HEK293 (cell line): ENCODE data around the gene F11.

Source experiments
- CTCF ChIA-PET: fragments of 350-600 bp; formaldehyde crosslinking; extraction: SDS; loops from one replicate; lab custom pipeline; 2021; ENCODE audit warnings: antibody characterized with exemption; lab: Yijun Ruan, JAX
- POLR2A ChIA-PET: fragments of 300-600 bp; formaldehyde crosslinking; extraction: SDS; loops from one replicate; lab custom pipeline; 2020; ENCODE audit warnings: antibody characterized with exemption, inconsistent platforms; lab: Yijun Ruan, JAX
- H3K27ac ChIP-seq: fragments of 200-500 bp; sonication (Bioruptor generic); 2 replicates; pipeline ENCODE4 v1.5.1; 2014; ENCODE audit warnings: low read depth, low read length, control low read depth, inconsistent platforms; ENCODE audit errors: extremely low read depth
- H3K36me3 ChIP-seq, 2 experiments: fragments of 200-500 bp in 1 of 2; sonication (Bioruptor generic) in 1 of 2; 1 replicate in 1 of 2; 2 replicates in 1 of 2; pipeline ENCODE4 v1.5.1; 2014 to 2017; ENCODE audit warnings: inconsistent platforms in 2 of 2, low read length in 2 of 2; ENCODE audit not compliant: control insufficient read depth in 2 of 2, insufficient read depth in 1 of 2
- H3K4me1 ChIP-seq: fragments of 200-500 bp; sonication (Bioruptor generic); 2 replicates; pipeline ENCODE4 v1.5.1; 2014; ENCODE audit warnings: mild to moderate bottlenecking, low read length, inconsistent platforms; ENCODE audit not compliant: control insufficient read depth, insufficient read depth
- H3K4me3 ChIP-seq: 2 replicates; pipeline ENCODE4 v1.5.1; 2011; ENCODE audit warnings: low read depth, mild to moderate bottlenecking, control low read depth, low read length, moderate library complexity
- H3K9me3 ChIP-seq: fragments of 200-500 bp; sonication (Bioruptor generic); 2 replicates; pipeline ENCODE4 v1.5.1; 2014; ENCODE audit warnings: low read depth, low read length, inconsistent platforms; ENCODE audit not compliant: control insufficient read depth, insufficient read depth
- BCL11A ChIP-seq: fragments of 450-650 bp; formaldehyde crosslinking; IDR thresholded peaks from 2 replicates; pipeline ENCODE4 v1.5.1; 2016; ENCODE audit warnings: low read depth, missing biosample characterization, missing genetic modification characterization
- BCL11B ChIP-seq: fragments of 450-650 bp; formaldehyde crosslinking; IDR thresholded peaks from 2 replicates; pipeline ENCODE4 v1.5.1; 2016; ENCODE audit warnings: low read depth, missing biosample characterization, missing genetic modification characterization
- KLF7 ChIP-seq: fragments of 450-650 bp; formaldehyde crosslinking; IDR thresholded peaks from 2 replicates; pipeline ENCODE4 v1.5.1; 2016; ENCODE audit warnings: missing biosample characterization, missing genetic modification characterization, borderline replicate concordance
- MEIS1 ChIP-seq: sonication (generic); formaldehyde crosslinking; IDR thresholded peaks from 2 replicates; pipeline ENCODE4 v1.8.1; 2022; ENCODE audit warnings: missing genetic modification reagents, mild to moderate bottlenecking, borderline replicate concordance
- PRDM4 ChIP-seq: fragments of 450-650 bp; formaldehyde crosslinking; IDR thresholded peaks from 2 replicates; pipeline ENCODE4 v1.5.1; 2017; ENCODE audit warnings: missing biosample characterization, missing genetic modification characterization
- TCF7L2 ChIP-seq: IDR thresholded peaks from 2 replicates; pipeline ENCODE4 v1.6.1; 2011; ENCODE audit warnings: low read depth, mild to moderate bottlenecking, inconsistent platforms, low read length, moderate library complexity, borderline replicate concordance
- ZFHX2 ChIP-seq: fragments of 450-650 bp; formaldehyde crosslinking; conservative IDR thresholded peaks from 2 replicates; pipeline ENCODE4 v1.5.1; 2016; ENCODE audit warnings: missing biosample characterization, missing genetic modification characterization
- ZNF121 ChIP-seq: fragments of 450-650 bp; formaldehyde crosslinking; IDR thresholded peaks from 2 replicates; pipeline ENCODE4 v1.5.1; 2016; ENCODE audit warnings: missing biosample characterization, missing genetic modification characterization
- ZNF157 ChIP-seq: fragments of 450-650 bp; formaldehyde crosslinking; IDR thresholded peaks from 2 replicates; pipeline ENCODE4 v1.5.1; 2016; ENCODE audit warnings: missing biosample characterization, missing genetic modification characterization
- ZNF214 ChIP-seq: fragments of 450-650 bp; formaldehyde crosslinking; IDR thresholded peaks from 2 replicates; pipeline ENCODE4 v1.5.1; 2017; ENCODE audit warnings: missing biosample characterization, mild to moderate bottlenecking, missing genetic modification characterization, borderline replicate concordance
- ZNF302 ChIP-seq: fragments of 450-650 bp; formaldehyde crosslinking; IDR thresholded peaks from 2 replicates; pipeline ENCODE4 v1.5.1; 2016; ENCODE audit warnings: missing biosample characterization, missing genetic modification characterization, low read depth
- ZNF394 ChIP-seq: fragments of 450-650 bp; formaldehyde crosslinking; IDR thresholded peaks from 2 replicates; pipeline ENCODE4 v1.5.1; 2016; ENCODE audit warnings: missing biosample characterization, missing genetic modification characterization, mild to moderate bottlenecking, moderate library complexity, borderline replicate concordance
- ZNF416 ChIP-seq: fragments of 450-650 bp; formaldehyde crosslinking; IDR thresholded peaks from 2 replicates; pipeline ENCODE4 v1.5.1; 2016; ENCODE audit warnings: missing biosample characterization, missing genetic modification characterization
- ZNF514 ChIP-seq: fragments of 450-650 bp; formaldehyde crosslinking; IDR thresholded peaks from 2 replicates; pipeline ENCODE4 v1.5.1; 2016; ENCODE audit warnings: missing biosample characterization, missing genetic modification characterization
- ZNF521 ChIP-seq: fragments of 450-650 bp; formaldehyde crosslinking; IDR thresholded peaks from 2 replicates; pipeline ENCODE4 v1.5.1; 2017; ENCODE audit warnings: missing biosample characterization, mild to moderate bottlenecking, missing genetic modification characterization
- ZNF549 ChIP-seq: fragments of 450-650 bp; IDR thresholded peaks from 2 replicates; pipeline ENCODE4 v1.5.1; 2018; ENCODE audit warnings: missing biosample characterization, missing genetic modification characterization, mild to moderate bottlenecking, inconsistent platforms, moderate library complexity
- ZNF610 ChIP-seq: fragments of 450-650 bp; formaldehyde crosslinking; IDR thresholded peaks from 2 replicates; pipeline ENCODE4 v1.5.1; 2016; ENCODE audit warnings: missing biosample characterization, missing genetic modification characterization, borderline replicate concordance
- ZNF704 ChIP-seq: fragments of 450-650 bp; formaldehyde crosslinking; IDR thresholded peaks from 2 replicates; pipeline ENCODE4 v1.5.1; 2016; ENCODE audit warnings: missing biosample characterization, missing genetic modification characterization
- TF ChIP-seq, protein P1 (sequence below): fragments of 450-650 bp; formaldehyde crosslinking; IDR thresholded peaks from 2 replicates; pipeline ENCODE4 v1.5.1; 2016; ENCODE audit warnings: missing biosample characterization, missing genetic modification characterization
- TF ChIP-seq, protein P2 (sequence below): fragments of 450-650 bp; formaldehyde crosslinking; IDR thresholded peaks from 2 replicates; pipeline ENCODE4 v1.5.1; 2017; ENCODE audit warnings: missing biosample characterization, missing genetic modification characterization
- TF ChIP-seq, protein P3 (sequence below): fragments of 450-650 bp; formaldehyde crosslinking; IDR thresholded peaks from 2 replicates; pipeline ENCODE4 v1.5.1; 2016; ENCODE audit warnings: missing biosample characterization, missing genetic modification characterization, borderline replicate concordance

Gene F11

GRCh38 chr4:186258216-186258811, 7.7 kb upstream of the F11 start:
- Histone ChIP-seq H3K9me3 (no peaks in the 10 kb centered on the region), H3K4me3 (no peak overlapping the region), H3K27ac (no peak overlapping the region), H3K4me1 (no peaks in the 10 kb centered on the region), H3K36me3 (no peaks in the 10 kb centered on the region)
- TF ChIP-seq TCF7L2: no peak
- no peak for TF ChIP-seq MEIS1 (CRISPR knock-in tag)
- TF ChIP-seq, protein P1, sequence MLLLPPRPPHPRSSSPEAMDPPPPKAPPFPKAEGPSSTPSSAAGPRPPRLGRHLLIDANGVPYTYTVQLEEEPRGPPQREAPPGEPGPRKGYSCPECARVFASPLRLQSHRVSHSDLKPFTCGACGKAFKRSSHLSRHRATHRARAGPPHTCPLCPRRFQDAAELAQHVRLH (tag by site-specific recombination): no peak
- TF ChIP-seq ZFHX2 (tag by site-specific recombination): no peak
- no peak for TF ChIP-seq KLF7 (tag by site-specific recombination)
- TF ChIP-seq ZNF214 (tag by site-specific recombination): no peak
- TF ChIP-seq ZNF521: no peak
- no peak for TF ChIP-seq BCL11B (tag by site-specific recombination)
- no peak for TF ChIP-seq BCL11A (tag by site-specific recombination)
- ChIA-PET CTCF (no interaction called here), POLR2A (no interaction called here)

DNA sequence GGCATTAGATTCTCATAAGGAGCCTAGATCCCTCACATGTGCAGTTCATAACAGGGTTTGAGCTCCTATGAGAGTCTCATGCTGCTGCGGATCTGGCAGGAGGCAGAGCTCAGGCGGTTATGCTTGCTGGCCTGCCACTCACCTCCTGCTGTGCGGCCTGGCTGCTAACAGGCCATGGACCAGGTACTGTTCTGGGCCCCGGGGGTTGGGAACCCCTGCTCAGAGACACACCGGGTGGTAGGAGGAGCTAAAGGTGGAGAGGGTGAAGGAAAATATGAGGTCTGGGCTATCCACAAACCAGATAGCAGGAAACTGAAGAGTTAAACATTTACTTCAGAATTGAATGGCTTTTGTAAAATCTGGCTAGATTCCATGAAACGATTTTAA, 5.9 kb upstream of the F11 start:
- TF ChIP-seq PRDM4 (tag by site-specific recombination): no peak
- TF ChIP-seq ZNF302 (tag by site-specific recombination): no peak
- TF ChIP-seq, protein P2, sequence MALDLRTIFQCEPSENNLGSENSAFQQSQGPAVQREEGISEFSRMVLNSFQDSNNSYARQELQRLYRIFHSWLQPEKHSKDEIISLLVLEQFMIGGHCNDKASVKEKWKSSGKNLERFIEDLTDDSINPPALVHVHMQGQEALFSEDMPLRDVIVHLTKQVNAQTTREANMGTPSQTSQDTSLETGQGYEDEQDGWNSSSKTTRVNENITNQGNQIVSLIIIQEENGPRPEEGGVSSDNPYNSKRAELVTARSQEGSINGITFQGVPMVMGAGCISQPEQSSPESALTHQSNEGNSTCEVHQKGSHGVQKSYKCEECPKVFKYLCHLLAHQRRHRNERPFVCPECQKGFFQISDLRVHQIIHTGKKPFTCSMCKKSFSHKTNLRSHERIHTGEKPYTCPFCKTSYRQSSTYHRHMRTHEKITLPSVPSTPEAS: no peak
- no peak for TF ChIP-seq ZNF157 (tag by site-specific recombination)
- no peak for TF ChIP-seq ZNF121 (tag by site-specific recombination)
- no peak for TF ChIP-seq BCL11A (tag by site-specific recombination)
- no peak for TF ChIP-seq ZNF704 (tag by site-specific recombination)
- no peak for TF ChIP-seq ZNF416 (tag by site-specific recombination)
- TF ChIP-seq ZNF549 (tag by site-specific recombination): no peak
- TF ChIP-seq, protein P3, sequence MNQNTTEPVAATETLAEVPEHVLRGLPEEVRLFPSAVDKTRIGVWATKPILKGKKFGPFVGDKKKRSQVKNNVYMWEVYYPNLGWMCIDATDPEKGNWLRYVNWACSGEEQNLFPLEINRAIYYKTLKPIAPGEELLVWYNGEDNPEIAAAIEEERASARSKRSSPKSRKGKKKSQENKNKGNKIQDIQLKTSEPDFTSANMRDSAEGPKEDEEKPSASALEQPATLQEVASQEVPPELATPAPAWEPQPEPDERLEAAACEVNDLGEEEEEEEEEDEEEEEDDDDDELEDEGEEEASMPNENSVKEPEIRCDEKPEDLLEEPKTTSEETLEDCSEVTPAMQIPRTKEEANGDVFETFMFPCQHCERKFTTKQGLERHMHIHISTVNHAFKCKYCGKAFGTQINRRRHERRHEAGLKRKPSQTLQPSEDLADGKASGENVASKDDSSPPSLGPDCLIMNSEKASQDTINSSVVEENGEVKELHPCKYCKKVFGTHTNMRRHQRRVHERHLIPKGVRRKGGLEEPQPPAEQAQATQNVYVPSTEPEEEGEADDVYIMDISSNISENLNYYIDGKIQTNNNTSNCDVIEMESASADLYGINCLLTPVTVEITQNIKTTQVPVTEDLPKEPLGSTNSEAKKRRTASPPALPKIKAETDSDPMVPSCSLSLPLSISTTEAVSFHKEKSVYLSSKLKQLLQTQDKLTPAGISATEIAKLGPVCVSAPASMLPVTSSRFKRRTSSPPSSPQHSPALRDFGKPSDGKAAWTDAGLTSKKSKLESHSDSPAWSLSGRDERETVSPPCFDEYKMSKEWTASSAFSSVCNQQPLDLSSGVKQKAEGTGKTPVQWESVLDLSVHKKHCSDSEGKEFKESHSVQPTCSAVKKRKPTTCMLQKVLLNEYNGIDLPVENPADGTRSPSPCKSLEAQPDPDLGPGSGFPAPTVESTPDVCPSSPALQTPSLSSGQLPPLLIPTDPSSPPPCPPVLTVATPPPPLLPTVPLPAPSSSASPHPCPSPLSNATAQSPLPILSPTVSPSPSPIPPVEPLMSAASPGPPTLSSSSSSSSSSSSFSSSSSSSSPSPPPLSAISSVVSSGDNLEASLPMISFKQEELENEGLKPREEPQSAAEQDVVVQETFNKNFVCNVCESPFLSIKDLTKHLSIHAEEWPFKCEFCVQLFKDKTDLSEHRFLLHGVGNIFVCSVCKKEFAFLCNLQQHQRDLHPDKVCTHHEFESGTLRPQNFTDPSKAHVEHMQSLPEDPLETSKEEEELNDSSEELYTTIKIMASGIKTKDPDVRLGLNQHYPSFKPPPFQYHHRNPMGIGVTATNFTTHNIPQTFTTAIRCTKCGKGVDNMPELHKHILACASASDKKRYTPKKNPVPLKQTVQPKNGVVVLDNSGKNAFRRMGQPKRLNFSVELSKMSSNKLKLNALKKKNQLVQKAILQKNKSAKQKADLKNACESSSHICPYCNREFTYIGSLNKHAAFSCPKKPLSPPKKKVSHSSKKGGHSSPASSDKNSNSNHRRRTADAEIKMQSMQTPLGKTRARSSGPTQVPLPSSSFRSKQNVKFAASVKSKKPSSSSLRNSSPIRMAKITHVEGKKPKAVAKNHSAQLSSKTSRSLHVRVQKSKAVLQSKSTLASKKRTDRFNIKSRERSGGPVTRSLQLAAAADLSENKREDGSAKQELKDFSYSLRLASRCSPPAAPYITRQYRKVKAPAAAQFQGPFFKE (tag by site-specific recombination): no peak
- no peak for TF ChIP-seq ZNF514 (tag by site-specific recombination)
- no peak for TF ChIP-seq ZNF610
- TF ChIP-seq ZNF394 (tag by site-specific recombination): no peak
- no peak overlapping the region for H3K4me3 ChIP-seq
- ChIA-PET POLR2A (no interaction called here), CTCF (no interaction called here)
- H3K36me3 ChIP-seq: no peaks in the 10 kb centered on the region
- H3K27ac ChIP-seq: no peak overlapping the region
- no peaks in the 10 kb centered on the region for H3K9me3 ChIP-seq
- H3K4me1 ChIP-seq: no peaks in the 10 kb centered on the region
